HepG2 (cell line): ENCODE measurements around the gene SCFD2. TPM values are rescaled to one million over a fixed set of nuclear protein-coding genes. Genes with fewer than 3 reads are reported as not detected.

Experiments used
- ATAC-seq: fragments of 200-7000 bp; cut with Tn5 transposase; 3 replicates; pipeline ENCODE4 v1.9.1; 2020; ENCODE audit warnings: mild to moderate bottlenecking, moderate library complexity
- BruUV-seq: library from RNA; stranded (reverse); fragments of 400-500 nt; replicated peaks from 2 replicates; lab custom pipeline; 2021; lab: Mats Ljungman, UMichigan
- CTCF ChIA-PET: fragments of 300-600 bp; formaldehyde crosslinking; extraction: SDS; loops from one replicate; lab custom pipeline; 2021; ENCODE audit warnings: low total read pairs, inconsistent platforms, low intra/inter-chr PET ratio; lab: Yijun Ruan, JAX
- POLR2A ChIA-PET: fragments of 350-600 bp; sonication (Branson Sonifier 250); formaldehyde crosslinking; loops from one replicate; lab custom pipeline; 2020; ENCODE audit warnings: antibody characterized with exemption, inconsistent platforms; lab: Yijun Ruan, JAX
- DNase-seq: peaks from one replicate; pipeline ENCODE4 v3.0.0-alpha.2; 2015; ENCODE audit warnings: low spot score
- FAIRE-seq: peaks from 3 replicates; lab custom pipeline; 2011; peaks lifted over from hg19 to GRCh38; lab: Jason Lieb, UNC
- H2AFZ ChIP-seq: one replicate; pipeline ENCODE4 v1.6.1; 2011; ENCODE audit warnings: low read length, inconsistent platforms
- H3K27ac ChIP-seq: fragments of 300-600 bp; 3 replicates; pipeline ENCODE4 v1.8.0; 2011; ENCODE audit warnings: mixed run types, mild to moderate bottlenecking, mixed read lengths, low read length, inconsistent platforms; ENCODE audit not compliant: insufficient read depth; ENCODE audit errors: extremely low read length
- H3K27me3 ChIP-seq, 2 experiments: fragments of 200-600 bp in 1 of 2; 2 replicates in 1 of 2; 3 replicates in 1 of 2; pipeline versions ENCODE4 v1.6.0 to v1.8.0; 2011; ENCODE audit warnings: low read length in 2 of 2, mild to moderate bottlenecking in 2 of 2, moderate library complexity in 2 of 2, inconsistent platforms in 1 of 2; ENCODE audit not compliant: insufficient read depth in 2 of 2, control insufficient read depth in 1 of 2
- H3K36me3 ChIP-seq, 2 experiments: fragments of 200-600 bp in 1 of 2; replicated peaks in 1 of 2; 2 replicates in 1 of 2; 3 replicates in 1 of 2; pipeline versions ENCODE4 v1.5.1 to v1.8.0; 2011; ENCODE audit warnings: low read length in 2 of 2, inconsistent platforms in 1 of 2; ENCODE audit not compliant: insufficient read depth in 2 of 2, control insufficient read depth in 1 of 2
- H3K4me1 ChIP-seq: 2 replicates; pipeline ENCODE4 v1.5.1; 2012; ENCODE audit warnings: low read length, inconsistent platforms; ENCODE audit not compliant: insufficient read depth
- H3K4me2 ChIP-seq: 2 replicates; pipeline ENCODE4 v1.6.0; 2011; ENCODE audit warnings: low read depth, low read length, inconsistent platforms
- H3K4me3 ChIP-seq, 3 experiments: fragments of 200-600 bp in 1 of 3; sonication (generic), shearing (Covaris generic) in 1 of 3; replicated peaks in 1 of 3; 2 replicates each; pipeline ENCODE4 v1.5.1; 2011 to 2016; ENCODE audit warnings: low read length in 3 of 3, inconsistent platforms in 2 of 3, low read depth in 2 of 3, mild to moderate bottlenecking in 2 of 3, control low read depth in 1 of 3, mixed read lengths in 1 of 3; ENCODE audit not compliant: insufficient read depth in 1 of 3
- H3K79me2 ChIP-seq: one replicate; pipeline ENCODE4 v1.6.1; 2011; ENCODE audit warnings: low read length, inconsistent platforms; ENCODE audit not compliant: insufficient read depth
- H3K9ac ChIP-seq: 2 replicates; pipeline ENCODE4 v1.6.0; 2011; ENCODE audit warnings: mild to moderate bottlenecking, low read depth, low read length, inconsistent platforms; ENCODE audit not compliant: insufficient read depth
- H3K9me3 ChIP-seq: 2 replicates; pipeline ENCODE4 v1.5.1; 2012; ENCODE audit warnings: mild to moderate bottlenecking, low read length
- H4K20me1 ChIP-seq: 2 replicates; pipeline ENCODE4 v1.6.0; 2011; ENCODE audit warnings: inconsistent platforms, mild to moderate bottlenecking, low read length, moderate library complexity; ENCODE audit not compliant: insufficient read depth
- BHLHE40 ChIP-seq: IDR thresholded peaks from 2 replicates; pipeline ENCODE4 v1.6.1; 2011; ENCODE audit warnings: low read length, improper control_type of control experiment
- ELF1 ChIP-seq: sonication (generic); formaldehyde crosslinking; IDR thresholded peaks from 2 replicates; pipeline ENCODE4 v1.4.0; 2020; ENCODE audit warnings: missing genetic modification reagents
- KDM5A ChIP-seq: fragments of 200-600 bp; sonication (generic); IDR thresholded peaks from 2 replicates; pipeline ENCODE4 v1.7.0; 2018; ENCODE audit warnings: antibody characterized with exemption, mild to moderate bottlenecking, low read length, borderline replicate concordance
- KDM6A ChIP-seq: IDR thresholded peaks from 2 replicates; pipeline ENCODE4 v1.6.1; 2016; ENCODE audit warnings: low read depth
- MAFF ChIP-seq: IDR thresholded peaks from 2 replicates; pipeline ENCODE4 v1.6.1; 2011; ENCODE audit warnings: low read depth, low read length, improper control_type of control experiment
- NFE2 ChIP-seq: sonication (generic); formaldehyde crosslinking; IDR thresholded peaks from 2 replicates; pipeline ENCODE4 v1.4.0; 2020; ENCODE audit warnings: missing genetic modification reagents
- TEAD3 ChIP-seq: optimal IDR thresholded peaks from 2 replicates; pipeline ENCODE3; 2016; ENCODE audit warnings: borderline replicate concordance
- ZNF160 ChIP-seq: sonication (generic); formaldehyde crosslinking; IDR thresholded peaks from 2 replicates; pipeline ENCODE4 v1.8.0; 2022; ENCODE audit warnings: mild to moderate bottlenecking, inconsistent platforms, missing genetic modification reagents
- ZNF550 ChIP-seq: sonication (generic); formaldehyde crosslinking; IDR thresholded peaks from 2 replicates; pipeline ENCODE4 v1.4.0; 2020; ENCODE audit warnings: mild to moderate bottlenecking, missing genetic modification reagents, borderline replicate concordance
- ZSCAN9 ChIP-seq: IDR thresholded peaks from 2 replicates; pipeline ENCODE4 v1.6.1; 2016; ENCODE audit warnings: borderline replicate concordance
- WGBS: methylation state at CpG from one replicate; pipeline ENCODE4 v1.1.6; 2017; ENCODE audit warnings: low lambda C conversion rate; 5-methylcytosine and 5-hydroxymethylcytosine counted together
- in situ Hi-C: cut with HindIII; loops from 2 replicates; pipeline ENCODE4 v1.10.0; 2017; ENCODE audit warnings: low pct_unique_long_range_greater_than_20kb; ENCODE audit not compliant: extremely low pct_ligation_motif_present
- intact Hi-C: fragments of 100-400 bp; cut with micrococcal nuclease; formaldehyde crosslinking; loops from one replicate; pipeline ENCODE4 v1.10.0; 2022; ENCODE audit not compliant: unreplicated experiment
- polyA plus RNA-seq, 8 experiments: library from polyadenylated mRNA; depleted of rRNA in 3 of 8; stranded (reverse) in 7 of 8; unstranded in 1 of 8; fragments of >200 nt; fragmentation: Illumina TruSeq in 4 of 8; extraction: Trizol in 4 of 8; gene quantifications; 2 replicates each; pipeline versions ENCODE4 v1.2.1 to v1.2.3, GENCODE V29; 2011 to 2016; ENCODE audit warnings: low read depth in 4 of 8, missing spikeins in 1 of 8, mixed read lengths in 1 of 8; ENCODE audit not compliant: insufficient read depth in 1 of 8
- total RNA-seq, 5 experiments: library from RNA; depleted of rRNA; stranded (reverse); fragments of >200 nt; fragmentation: Illumina TruSeq; extraction: Trizol; gene quantifications; 2 replicates each; pipeline ENCODE4 v1.2.3, GENCODE V29; 2016; ENCODE audit warnings: low read depth in 1 of 5
- TF ChIP-seq, protein P1 (sequence below): sonication (generic); formaldehyde crosslinking; IDR thresholded peaks from 2 replicates; pipeline ENCODE4 v1.5.1; 2020; ENCODE audit warnings: mild to moderate bottlenecking, moderate library complexity, missing genetic modification reagents

The SCFD2 gene
- total and polyA plus RNA-seq, 2 of the 13 experiments (the other 11 are each of a cell fraction or from before 2014, with no cell fraction given) = 4.6 to 15.6 TPM

DNA sequence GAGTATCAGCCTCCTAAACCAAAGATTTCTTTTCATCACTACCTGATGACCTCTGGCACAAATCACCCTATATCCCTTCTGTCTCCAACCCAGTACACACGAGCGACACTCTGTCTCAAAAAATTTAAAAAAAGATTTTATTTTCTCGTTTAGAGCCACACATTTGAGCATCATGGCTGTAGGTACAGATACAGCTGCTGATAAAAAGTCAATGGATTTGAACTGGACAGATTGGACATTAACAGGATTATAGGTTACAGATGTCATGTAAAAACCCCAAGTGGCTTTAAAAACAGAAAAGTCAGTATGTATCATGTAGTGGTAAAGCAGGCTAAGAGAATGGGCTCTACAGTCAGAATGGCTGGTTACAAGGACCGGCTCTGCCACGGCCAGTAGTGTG, 171.1 kb downstream of the SCFD2 start:
- no peak overlapping the region for H3K9ac ChIP-seq
- 94% methylated on average over 5 of the region's 5 CpGs for WGBS
- no peak overlapping the region for H3K4me2 ChIP-seq
- TF ChIP-seq BHLHE40 (no peak), ZSCAN9 (CRISPR knock-in tag) (no peak), NFE2 (CRISPR knock-in tag) (no peak), ZNF160 (CRISPR knock-in tag) (no peak), ZNF550 (CRISPR knock-in tag) (no peak), MAFF (no peak), KDM6A (CRISPR knock-in tag) (no peak), ELF1 (CRISPR knock-in tag) (no peak), KDM5A (no peak)
- DNase-seq (no peak), FAIRE-seq (no peak), ATAC-seq (no peak)
- no peak overlapping the region for H3K27ac ChIP-seq
- no peaks in the 10 kb centered on the region for H3K9me3 ChIP-seq
- no peak overlapping the region for H2AFZ ChIP-seq
- intact Hi-C loops (loop anchor here (5.0 to 10.0 kb wide), 5 partner anchors 508 to 1700 kb away; no protein-coding TSS in a partner anchor), in situ Hi-C loops (loop anchor here (5.0 to 25.0 kb wide), 3 partner anchors 177 to 1043 kb away; partner anchors contain the start of gene PDGFRA)
- CTCF ChIA-PET = no interaction called here
- POLR2A ChIA-PET = no interaction called here
- H3K27me3 ChIP-seq = no peaks in the 10 kb centered on the region; a peak in 1 of 5 replicates
- BruUV-seq = no TSS peak
- no peaks in the 10 kb centered on the region for H4K20me1 ChIP-seq
- H3K36me3 ChIP-seq = no peaks in the 10 kb centered on the region
- H3K79me2 ChIP-seq = no peaks in the 10 kb centered on the region
- no peak overlapping the region for H3K4me3 ChIP-seq
- H3K4me1 ChIP-seq = peaks cover 5% of the 10 kb centered on the region; the same call in 1 of the 2 replicates

DNA sequence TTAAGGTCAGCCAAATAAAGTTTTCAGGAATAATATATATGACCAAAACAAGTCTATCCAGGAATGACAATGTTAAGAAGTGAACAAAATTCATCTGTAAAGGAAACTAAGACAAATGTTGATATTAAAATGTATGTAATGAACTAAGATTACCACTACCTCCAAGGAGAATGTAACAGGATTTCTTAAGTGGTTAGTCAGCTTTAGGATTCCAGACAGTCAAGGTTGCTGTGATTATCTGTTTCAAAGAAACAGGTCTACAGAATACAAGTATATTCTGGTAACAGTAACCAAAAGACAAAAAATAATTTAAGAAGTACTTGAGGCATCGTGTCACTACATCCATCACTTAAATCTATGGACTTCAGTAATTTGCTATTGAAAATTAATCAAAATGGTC, 172.8 kb downstream of the SCFD2 start:
- WGBS = 91% methylated on average over 1 of the region's 1 CpG
- intact Hi-C loops = loop anchor here (10.0 kb wide), 2 partner anchors 612 to 1702 kb away; no protein-coding TSS in a partner anchor
- no peak overlapping the region for H2AFZ ChIP-seq
- in situ Hi-C loops = loop anchor here (25.0 kb wide), 2 partner anchors 419 to 1044 kb away; partner anchors contain the start of gene PDGFRA
- POLR2A ChIA-PET = no interaction called here
- H3K9ac ChIP-seq = no peak overlapping the region
- no peak overlapping the region for H3K4me3 ChIP-seq
- H4K20me1 ChIP-seq = no peaks in the 10 kb centered on the region
- DNase-seq (no peak), ATAC-seq (no peak), FAIRE-seq (no peak)
- H3K4me2 ChIP-seq = no peak overlapping the region
- H3K9me3 ChIP-seq = no peaks in the 10 kb centered on the region
- BruUV-seq = no TSS peak
- no peaks in the 10 kb centered on the region for H3K79me2 ChIP-seq
- CTCF ChIA-PET = no interaction called here
- H3K36me3 ChIP-seq = no peaks in the 10 kb centered on the region
- peaks cover 21% of the 10 kb centered on the region for H3K4me1 ChIP-seq
- H3K27me3 ChIP-seq = no peaks in the 10 kb centered on the region; a peak in 1 of 5 replicates
- TF ChIP-seq TEAD3 = no peak
- TF ChIP-seq, protein P1, sequence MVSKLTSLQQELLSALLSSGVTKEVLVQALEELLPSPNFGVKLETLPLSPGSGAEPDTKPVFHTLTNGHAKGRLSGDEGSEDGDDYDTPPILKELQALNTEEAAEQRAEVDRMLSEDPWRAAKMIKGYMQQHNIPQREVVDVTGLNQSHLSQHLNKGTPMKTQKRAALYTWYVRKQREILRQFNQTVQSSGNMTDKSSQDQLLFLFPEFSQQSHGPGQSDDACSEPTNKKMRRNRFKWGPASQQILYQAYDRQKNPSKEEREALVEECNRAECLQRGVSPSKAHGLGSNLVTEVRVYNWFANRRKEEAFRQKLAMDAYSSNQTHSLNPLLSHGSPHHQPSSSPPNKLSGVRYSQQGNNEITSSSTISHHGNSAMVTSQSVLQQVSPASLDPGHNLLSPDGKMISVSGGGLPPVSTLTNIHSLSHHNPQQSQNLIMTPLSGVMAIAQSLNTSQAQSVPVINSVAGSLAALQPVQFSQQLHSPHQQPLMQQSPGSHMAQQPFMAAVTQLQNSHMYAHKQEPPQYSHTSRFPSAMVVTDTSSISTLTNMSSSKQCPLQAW (CRISPR knock-in tag) = no peak
- H3K27ac ChIP-seq = no peak overlapping the region
